HG02884 (cell line): ENCODE results near the gene DLEC1.

Experiments
- ATAC-seq: cut with Tn5 transposase; IDR thresholded peaks from one replicate; pipeline ENCODE4 v1.9.1; 2021; ENCODE audit warnings: mild to moderate bottlenecking, moderate library complexity; ENCODE audit not compliant: unreplicated experiment

The DLEC1 gene

GRCh38 chr3:38039101-38039898 is at the start of gene DLEC1:
TSS of gene DLEC1 (plus strand) at chr3:38039208. CDS start at chr3:38039226, 18 bp downstream.
- ATAC-seq = peak; percentile 62

GRCh38 chr3:37989821-37990480 is 49.1 kb upstream of the DLEC1 start:
- no peak for ATAC-seq

GRCh38 chr3:37990527-37990926 is 48.5 kb upstream of the DLEC1 start, which contains the start of gene VILL:
TSS of gene VILL (plus strand) at chr3:37990786. CDS start at chr3:37993673, 2,887 bp downstream.
- no peak for ATAC-seq

GRCh38 chr3:37991109-37991508 is 47.9 kb upstream of the DLEC1 start:
- no peak for ATAC-seq

GRCh38 chr3:37991823-37992222 is 47.2 kb upstream of the DLEC1 start:
- ATAC-seq = no peak

- ATAC-seq = no peak
Observed at GRCh38 chr3:37992271-37993066, 46.5 kb upstream of the DLEC1 start.

- ATAC-seq = no peak
Observed at GRCh38 chr3:37993067-37993455, 45.9 kb upstream of the DLEC1 start.

- ATAC-seq = no peak
Observed at GRCh38 chr3:37993460-37993819, 45.6 kb upstream of the DLEC1 start.

- peak; percentile 63 for ATAC-seq
Observed at GRCh38 chr3:37993820-37994638, 45.0 kb upstream of the DLEC1 start.

- ATAC-seq = no peak
Observed at GRCh38 chr3:37994639-37994972, 44.4 kb upstream of the DLEC1 start.

GRCh38 chr3:37995652-37996641 is 43.1 kb upstream of the DLEC1 start:
- ATAC-seq = no peak

GRCh38 chr3:37996785-37997301 is 42.2 kb upstream of the DLEC1 start:
- peak; percentile 47 for ATAC-seq

GRCh38 chr3:37997342-37997741 is 41.7 kb upstream of the DLEC1 start:
- no peak for ATAC-seq

GRCh38 chr3:37997791-37998370 is 41.1 kb upstream of the DLEC1 start:
- ATAC-seq = no peak

GRCh38 chr3:37999836-38000235 is 39.2 kb upstream of the DLEC1 start:
- no peak for ATAC-seq

GRCh38 chr3:38000242-38000916 is 38.6 kb upstream of the DLEC1 start:
- no peak for ATAC-seq

- ATAC-seq = no peak
Observed at GRCh38 chr3:38000965-38001455, 38.0 kb upstream of the DLEC1 start.

- no peak for ATAC-seq
Observed at GRCh38 chr3:38001456-38002081, 37.4 kb upstream of the DLEC1 start.
